Adrenal gland (tissue), 5 donors: ENCODE data around the gene SPZ1.

ENCODE experiments used
- POLR2A ChIP-seq, 2 donors: fragments of 450-650 bp; IDR thresholded peaks; one replicate each; pipeline ENCODE4 v1.6.1; 2017; ENCODE audit warnings: antibody characterized with exemption in 2 of 2, mild to moderate bottlenecking in 2 of 2, moderate library complexity in 1 of 2
- TF ChIP-seq, protein P1 (sequence below), 6 experiments: fragments of 450-650 bp in 4 of 6; fragments of 200-600 bp in 2 of 6; sonication (generic) in 1 of 6; IDR thresholded peaks; 1 replicate in 5 of 6; 2 replicates in 1 of 6; pipeline versions ENCODE4 v1.5.1 to v1.8.0; 2016 to 2021; ENCODE audit warnings: antibody characterized with exemption in 6 of 6, mild to moderate bottlenecking in 2 of 6, moderate library complexity in 1 of 6
- donor health status: DM: no; HTN: no; CAD: no.

DNA sequence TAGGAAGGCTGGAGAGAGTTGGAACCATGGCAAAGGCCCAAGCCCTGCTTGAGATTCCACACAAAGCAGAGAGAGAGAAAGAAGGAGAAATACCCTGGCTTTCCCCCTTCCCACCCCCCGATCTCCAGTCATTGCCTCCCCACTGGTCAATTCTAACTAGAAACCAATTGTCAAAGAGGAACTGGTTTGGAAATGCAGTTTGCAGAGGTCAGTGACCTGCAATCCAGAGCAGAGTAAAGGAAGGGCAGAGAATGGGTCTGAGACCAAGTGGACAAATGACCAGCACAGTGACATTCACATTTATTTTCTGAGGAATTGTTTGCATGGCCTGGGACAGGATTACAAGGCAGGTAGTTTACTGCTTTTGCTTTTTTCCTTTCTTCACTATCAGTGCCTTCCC, 50.6 kb downstream of the SPZ1 start:
- TF ChIP-seq, protein P1, sequence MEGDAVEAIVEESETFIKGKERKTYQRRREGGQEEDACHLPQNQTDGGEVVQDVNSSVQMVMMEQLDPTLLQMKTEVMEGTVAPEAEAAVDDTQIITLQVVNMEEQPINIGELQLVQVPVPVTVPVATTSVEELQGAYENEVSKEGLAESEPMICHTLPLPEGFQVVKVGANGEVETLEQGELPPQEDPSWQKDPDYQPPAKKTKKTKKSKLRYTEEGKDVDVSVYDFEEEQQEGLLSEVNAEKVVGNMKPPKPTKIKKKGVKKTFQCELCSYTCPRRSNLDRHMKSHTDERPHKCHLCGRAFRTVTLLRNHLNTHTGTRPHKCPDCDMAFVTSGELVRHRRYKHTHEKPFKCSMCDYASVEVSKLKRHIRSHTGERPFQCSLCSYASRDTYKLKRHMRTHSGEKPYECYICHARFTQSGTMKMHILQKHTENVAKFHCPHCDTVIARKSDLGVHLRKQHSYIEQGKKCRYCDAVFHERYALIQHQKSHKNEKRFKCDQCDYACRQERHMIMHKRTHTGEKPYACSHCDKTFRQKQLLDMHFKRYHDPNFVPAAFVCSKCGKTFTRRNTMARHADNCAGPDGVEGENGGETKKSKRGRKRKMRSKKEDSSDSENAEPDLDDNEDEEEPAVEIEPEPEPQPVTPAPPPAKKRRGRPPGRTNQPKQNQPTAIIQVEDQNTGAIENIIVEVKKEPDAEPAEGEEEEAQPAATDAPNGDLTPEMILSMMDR (IDR thresholded peaks at IDR 0.05), result no peak
- no peak for TF ChIP-seq POLR2A (IDR thresholded peaks at IDR 0.05)
